SU-DHL-6 (cell line): ENCODE measurements around the gene ZNHIT1.

Experiments used
- H2AFZ ChIP-seq: fragments of 200-600 bp; sonication (generic); 2 replicates; pipeline ENCODE4 v1.6.1; 2014; ENCODE audit warnings: low read depth, mild to moderate bottlenecking, moderate library complexity, mixed read lengths, antibody characterized with exemption, low read length; ENCODE audit not compliant: severe bottlenecking
- H3F3A ChIP-seq: fragments of 200-600 bp; shearing (Covaris generic); 2 replicates; pipeline ENCODE4 v1.6.0; 2016; ENCODE audit warnings: antibody characterized with exemption, mild to moderate bottlenecking; ENCODE audit not compliant: insufficient read depth
- H3K27ac ChIP-seq: fragments of 200-600 bp; sonication (generic); 2 replicates; pipeline ENCODE4 v1.5.1; 2016; ENCODE audit warnings: low read depth, mild to moderate bottlenecking, low read length, moderate library complexity, mixed read lengths
- H3K27me3 ChIP-seq: fragments of 200-600 bp; sonication (generic), shearing (Covaris generic); 2 replicates; pipeline ENCODE4 v1.6.0; 2014; ENCODE audit warnings: mild to moderate bottlenecking, low read length
- H3K36me3 ChIP-seq: fragments of 200-600 bp; sonication (generic); 2 replicates; pipeline ENCODE4 v1.6.1; 2014; ENCODE audit warnings: mild to moderate bottlenecking, low read length, mixed read lengths
- H3K4me2 ChIP-seq: fragments of 300-600, 200-600 bp; shearing (Covaris generic), sonication (generic); 2 replicates; pipeline ENCODE4 v1.6.0; 2014; ENCODE audit warnings: low read length, low read depth, mild to moderate bottlenecking; ENCODE audit not compliant: poor library complexity, severe bottlenecking
- H3K4me3 ChIP-seq: fragments of 200-600 bp; sonication (generic); 2 replicates; pipeline ENCODE4 v1.5.1; 2014; ENCODE audit warnings: antibody characterized with exemption, low read length, mild to moderate bottlenecking, mixed read lengths; ENCODE audit not compliant: insufficient read depth, poor library complexity, severe bottlenecking
- H3K79me2 ChIP-seq: fragments of 200-600 bp; sonication (generic); 2 replicates; pipeline ENCODE4 v1.6.1; 2014; ENCODE audit warnings: mild to moderate bottlenecking, low read length, moderate library complexity; ENCODE audit not compliant: insufficient read depth
- H3K9ac ChIP-seq: fragments of 200-600 bp; sonication (generic); 2 replicates; pipeline ENCODE4 v1.7.0; 2014; ENCODE audit warnings: mild to moderate bottlenecking, low read length
- H3K9me2 ChIP-seq: fragments of 200-600 bp; sonication (generic); replicated peaks from 2 replicates; pipeline ENCODE4 v1.6.1; 2014; ENCODE audit warnings: low read length; ENCODE audit not compliant: insufficient read depth
- H3K9me3 ChIP-seq: fragments of 200-600 bp; sonication (generic); 2 replicates; pipeline ENCODE4 v1.6.1; 2014; ENCODE audit warnings: low read length, mixed read lengths; ENCODE audit not compliant: insufficient read depth
- H4K20me1 ChIP-seq: fragments of 200-600 bp; sonication (generic); 2 replicates; pipeline ENCODE4 v1.6.1; 2014; ENCODE audit warnings: low read depth, mild to moderate bottlenecking, antibody characterized with exemption, low read length, moderate library complexity, mixed read lengths
- CTCF ChIP-seq: fragments of 200-600 bp; sonication (generic); IDR thresholded peaks from one replicate; pipeline ENCODE4 v1.5.1; 2017; ENCODE audit warnings: antibody characterized with exemption, mild to moderate bottlenecking, low read length, moderate library complexity; ENCODE audit not compliant: insufficient read depth, poor library complexity, severe bottlenecking
- EZH2phosphoT487 ChIP-seq: fragments of 200-600 bp; sonication (generic), shearing (Covaris generic); conservative IDR thresholded peaks from 2 replicates; pipeline ENCODE4 v1.6.1; 2018; ENCODE audit warnings: mild to moderate bottlenecking, antibody characterized with exemption, low read length, moderate library complexity, mixed read lengths

Gene ZNHIT1

GRCh38 chr7:101245147-101245668 is 27.2 kb downstream of the ZNHIT1 start:
- Histone ChIP-seq H3K9ac (peak overlapping the region; percentile 83), H3K36me3 (peaks cover 4% of the 10 kb centered on the region; the same call in 1 of the 2 replicates), H3F3A (peaks cover 7% of the 10 kb centered on the region), H3K27ac (no peak overlapping the region), H4K20me1 (no peaks in the 10 kb centered on the region; the same call in 1 of the 2 replicates), H2AFZ (peak overlapping the region; percentile 52), H3K4me3 (peak overlapping the region; percentile 93), H3K4me2 (peak overlapping the region; percentile 85), H3K9me2 (no peaks in the 10 kb centered on the region), H3K27me3 (no peaks in the 10 kb centered on the region), H3K9me3 (no peaks in the 10 kb centered on the region), H3K79me2 (peaks cover 62% of the 10 kb centered on the region)
- TF ChIP-seq EZH2phosphoT487 (no peak), CTCF (no peak)

DNA sequence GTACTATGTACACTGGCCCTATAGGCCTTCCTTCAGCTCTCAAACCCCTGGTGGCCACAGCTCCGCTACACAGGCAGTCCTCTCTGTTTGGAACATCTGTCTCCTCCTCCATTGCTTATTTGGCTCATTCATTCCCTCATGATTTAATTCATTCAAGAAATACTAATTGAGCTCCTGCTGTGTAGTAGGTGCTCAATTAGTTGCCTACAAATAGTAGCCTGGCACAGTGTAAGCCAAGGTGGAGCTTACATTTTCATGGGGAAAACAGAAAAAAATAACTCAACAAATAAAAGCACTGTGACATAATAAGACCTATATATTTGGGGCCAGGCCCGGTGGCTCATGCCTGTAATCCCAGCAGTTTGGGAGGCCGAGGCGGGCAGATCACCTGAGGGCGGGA is 30.3 kb downstream of the ZNHIT1 start:
- Histone ChIP-seq H3K27me3 (no peaks in the 10 kb centered on the region), H3K4me3 (no peak overlapping the region), H3K9me3 (no peaks in the 10 kb centered on the region), H2AFZ (no peak overlapping the region), H3K79me2 (peaks cover 65% of the 10 kb centered on the region), H3K4me2 (no peak overlapping the region), H3F3A (peaks cover 7% of the 10 kb centered on the region), H3K27ac (no peak overlapping the region), H3K36me3 (peaks cover 4% of the 10 kb centered on the region; the same call in 1 of the 2 replicates), H3K9ac (no peak overlapping the region), H3K9me2 (no peaks in the 10 kb centered on the region), H4K20me1 (no peaks in the 10 kb centered on the region; the same call in 1 of the 2 replicates)
- no peak for TF ChIP-seq EZH2phosphoT487
- no peak for TF ChIP-seq CTCF

- peak overlapping the region; percentile 12; the same call in 1 of the 2 replicates for H3K9ac ChIP-seq
- no peak for TF ChIP-seq CTCF
- no peak for TF ChIP-seq EZH2phosphoT487
- H3K79me2 ChIP-seq = peaks cover 50% of the 10 kb centered on the region
These were observed 32.4 kb downstream of the ZNHIT1 start for GRCh38 chr7:101250324-101250723.

More at GRCh38 chr7:101250324-101250723, 32.4 kb downstream of the ZNHIT1 start:
- no peak overlapping the region for H3K4me3 ChIP-seq
- H3K27ac ChIP-seq = no peak overlapping the region
- no peaks in the 10 kb centered on the region for H4K20me1 ChIP-seq
- H3K9me2 ChIP-seq = no peaks in the 10 kb centered on the region
- peak overlapping the region; percentile 54 for H3K4me2 ChIP-seq
- peaks cover 7% of the 10 kb centered on the region for H3F3A ChIP-seq
- no peak overlapping the region for H2AFZ ChIP-seq
- no peaks in the 10 kb centered on the region for H3K27me3 ChIP-seq
- no peaks in the 10 kb centered on the region for H3K9me3 ChIP-seq
- H3K36me3 ChIP-seq = peaks cover 4% of the 10 kb centered on the region; the same call in 1 of the 2 replicates
